ENCODE results near the gene ZNF827.

DNA sequence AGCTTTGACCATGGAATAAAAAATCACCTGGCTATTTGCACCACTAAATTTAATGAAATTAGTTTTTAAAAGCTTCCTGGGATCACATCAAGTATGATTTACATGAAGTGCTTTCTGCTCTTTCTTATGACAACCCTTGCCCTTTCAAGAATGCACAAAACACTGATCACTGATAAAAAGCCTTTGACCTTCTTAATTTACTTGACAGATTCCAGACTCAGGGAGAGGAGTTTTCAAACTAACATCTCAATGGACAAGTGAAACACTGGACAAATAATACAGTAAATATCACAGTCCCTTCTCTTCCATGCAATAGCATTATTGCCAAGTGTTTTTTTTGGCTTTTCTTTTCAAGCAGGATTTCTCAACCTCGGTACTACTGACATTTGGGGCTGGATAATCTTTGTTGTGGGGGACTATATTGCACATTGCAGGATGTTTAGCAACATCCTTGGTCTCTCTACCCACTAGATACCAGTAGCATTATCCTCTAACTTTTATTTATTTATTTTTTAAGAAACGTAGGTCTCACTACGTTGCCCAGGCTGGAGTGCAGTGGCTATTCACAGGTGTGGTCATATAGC lies 86.3 kb downstream of the ZNF827 start:
- TF ChIP-seq CTCF (conservative IDR thresholded peaks at IDR 0.05): no peak
- TF ChIP-seq EZH2 (IDR thresholded peaks at IDR 0.05; ENCODE audit: low read depth): no peak
